ENCODE data around the gene ERC2. TPM values are rescaled to one million over a fixed set of nuclear protein-coding genes. Genes with fewer than 3 reads are reported as not detected.
A peak's percentile ranks its signal among the peaks of the same experiment; 100 is the strongest.

Gene ERC2
- total RNA-seq, 1 donor from 2014 or later = under 0.01 TPM

GRCh38 chr3:56253941-56254665 lies 214.2 kb downstream of the ERC2 start:
- no peak for FAIRE-seq
- no peaks in the 10 kb centered on the region for H3K27me3 ChIP-seq (ENCODE audit: control insufficient read depth, insufficient read depth, low read length)
- no peaks in the 10 kb centered on the region for H3K36me3 ChIP-seq (ENCODE audit: control insufficient read depth, insufficient read depth, low read length)
- DNase-seq (ENCODE audit: low read depth) = peak; percentile 29
- TF ChIP-seq CTCF (IDR thresholded peaks at IDR 0.05; ENCODE audit: insufficient read depth, low read length, severe bottlenecking) = no peak
- H3K4me3 ChIP-seq (ENCODE audit: low read depth, low read length) = no peak overlapping the region

GRCh38 chr3:56251343-56251945 lies 216.8 kb downstream of the ERC2 start:
- Histone ChIP-seq H3K4me3 (ENCODE audit: low read depth, low read length) (no peak overlapping the region), H3K36me3 (ENCODE audit: control insufficient read depth, insufficient read depth, low read length) (no peaks in the 10 kb centered on the region), H3K27me3 (ENCODE audit: control insufficient read depth, insufficient read depth, low read length) (no peaks in the 10 kb centered on the region)
- peak; percentile 50 for TF ChIP-seq CTCF (IDR thresholded peaks at IDR 0.05; ENCODE audit: insufficient read depth, low read length, severe bottlenecking)
- FAIRE-seq = no peak
- DNase-seq (ENCODE audit: low read depth) = peak; percentile 52

- no peak for DNase-seq (ENCODE audit: low read depth)
- no peak overlapping the region for H3K4me3 ChIP-seq (ENCODE audit: low read depth, low read length)
- FAIRE-seq = no peak
- no peak for TF ChIP-seq CTCF (IDR thresholded peaks at IDR 0.05; ENCODE audit: insufficient read depth, low read length, severe bottlenecking)
- no peaks in the 10 kb centered on the region for H3K36me3 ChIP-seq (ENCODE audit: control insufficient read depth, insufficient read depth, low read length)
- H3K27me3 ChIP-seq (ENCODE audit: control insufficient read depth, insufficient read depth, low read length) = no peaks in the 10 kb centered on the region
These were observed 220.2 kb downstream of the ERC2 start for GRCh38 chr3:56248021-56248420.

- no peak overlapping the region for H3K4me3 ChIP-seq (ENCODE audit: low read depth, low read length)
- no peaks in the 10 kb centered on the region for H3K27me3 ChIP-seq (ENCODE audit: control insufficient read depth, insufficient read depth, low read length)
- no peak for TF ChIP-seq CTCF (IDR thresholded peaks at IDR 0.05; ENCODE audit: insufficient read depth, low read length, severe bottlenecking)
- DNase-seq (ENCODE audit: low read depth) (no peak), FAIRE-seq (no peak)
- H3K36me3 ChIP-seq (ENCODE audit: control insufficient read depth, insufficient read depth, low read length) = no peaks in the 10 kb centered on the region
These were observed 230.0 kb downstream of the ERC2 start for GRCh38 chr3:56238299-56238698.

- FAIRE-seq (no peak), DNase-seq (ENCODE audit: low read depth) (no peak)
- no peaks in the 10 kb centered on the region for H3K27me3 ChIP-seq (ENCODE audit: control insufficient read depth, insufficient read depth, low read length)
- no peak overlapping the region for H3K4me3 ChIP-seq (ENCODE audit: low read depth, low read length)
- H3K36me3 ChIP-seq (ENCODE audit: control insufficient read depth, insufficient read depth, low read length) = no peaks in the 10 kb centered on the region
- no peak for TF ChIP-seq CTCF (IDR thresholded peaks at IDR 0.05; ENCODE audit: insufficient read depth, low read length, severe bottlenecking)
These were observed 234.5 kb downstream of the ERC2 start for GRCh38 chr3:56233742-56234141.
